Lower leg skin (tissue), 4 donors: ENCODE data around the gene STAB1. TPM values are rescaled to one million over a fixed set of nuclear protein-coding genes. Genes with fewer than 3 reads are reported as not detected.
"Not testable (repeated sequence)": the region's sequence is repeated elsewhere in the genome, so short reads cannot be mapped to it uniquely, and the experiment has no call there.

Experiments
- DNase-seq, 2 donors: peaks; one replicate each; pipeline ENCODE4 v3.0.0-alpha.2; 2019; ENCODE audit warnings: low spot score in 2 of 2
- H3K4me3 ChIP-seq: fragments of 200-600 bp; sonication (generic); 2 replicates; pipeline ENCODE4 v1.5.1; 2017; ENCODE audit warnings: mild to moderate bottlenecking, low read depth; ENCODE audit not compliant: poor library complexity, severe bottlenecking
- POLR2A ChIP-seq, 2 donors: fragments of 450-650 bp; IDR thresholded peaks; one replicate each; pipeline ENCODE4 v1.6.1; 2016 to 2017; ENCODE audit warnings: antibody characterized with exemption in 2 of 2, mild to moderate bottlenecking in 1 of 2, moderate library complexity in 1 of 2
- WGBS, 2 donors: methylation state at CpG; one replicate each; pipeline ENCODE4 v1.1.5; 2018; 5-methylcytosine and 5-hydroxymethylcytosine counted together
- intact Hi-C: fragments of 100-400 bp; cut with DNase I; formaldehyde crosslinking; loops from one replicate; pipeline ENCODE4 v1.15.0; 2023; ENCODE audit warnings: low total_unique reads
- total RNA-seq, 4 donors: library from RNA; depleted of rRNA; stranded (reverse); fragments of >200 nt; gene quantifications; one replicate each; pipeline ENCODE4 v1.1.0, GENCODE V29; 2016
- TF ChIP-seq, protein P1 (sequence below), 3 donors: fragments of 450-650 bp; IDR thresholded peaks; one replicate each; pipeline ENCODE4 v1.5.1; 2016; ENCODE audit warnings: antibody characterized with exemption in 3 of 3, mild to moderate bottlenecking in 3 of 3, moderate library complexity in 2 of 3

Gene STAB1
- total RNA-seq, 4 donors from 2014 or later: 10.1 to 23.9 (median 12.1) TPM

DNA sequence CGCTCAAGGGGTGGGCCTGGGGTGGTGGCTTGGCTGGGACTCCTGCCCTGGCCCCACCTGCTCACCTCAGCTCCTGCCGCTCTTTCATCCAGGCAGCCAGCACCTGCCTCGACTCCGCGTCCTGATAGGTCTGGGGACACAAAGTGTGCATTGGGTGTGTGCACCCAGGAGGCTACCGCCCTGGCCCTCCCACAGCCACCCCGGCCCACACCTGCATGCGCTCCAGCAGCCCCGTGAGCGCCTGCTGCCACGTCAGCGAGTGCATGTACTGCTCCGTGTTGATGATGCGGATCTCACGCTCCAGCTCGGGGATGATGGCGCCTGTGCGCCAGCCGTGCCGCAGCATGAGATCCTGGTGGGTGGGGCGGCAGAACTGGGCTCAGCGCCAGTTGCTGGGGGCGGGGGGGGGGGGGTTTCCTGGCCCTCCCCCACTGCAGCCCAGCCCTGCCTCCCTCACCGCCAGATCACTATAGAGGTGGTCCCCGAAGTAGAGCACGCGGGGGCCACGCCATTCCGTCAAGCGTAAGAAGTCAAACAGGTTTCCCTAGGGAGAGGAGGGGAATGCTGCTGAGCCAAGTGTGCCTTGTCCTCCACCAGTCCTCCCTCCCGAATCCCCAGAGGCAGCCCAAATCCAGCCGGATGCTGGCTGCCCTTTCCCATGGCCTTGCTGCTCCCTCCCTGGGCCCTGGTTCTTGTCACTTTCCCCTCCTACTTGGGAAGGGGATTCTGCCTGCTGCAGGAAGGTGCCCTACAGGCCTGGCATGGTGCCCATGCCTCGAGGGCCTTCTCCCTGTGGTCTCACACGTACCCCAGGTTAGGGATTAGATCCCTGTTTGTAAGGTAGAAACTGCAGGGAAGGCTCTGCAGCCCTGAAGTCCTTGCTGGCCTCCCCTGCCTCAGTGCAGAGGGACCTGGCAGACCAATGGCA lies 29.9 kb downstream of the STAB1 start:
- no peak overlapping the region for H3K4me3 ChIP-seq
- intact Hi-C loops: no loop called here
- TF ChIP-seq, protein P1, sequence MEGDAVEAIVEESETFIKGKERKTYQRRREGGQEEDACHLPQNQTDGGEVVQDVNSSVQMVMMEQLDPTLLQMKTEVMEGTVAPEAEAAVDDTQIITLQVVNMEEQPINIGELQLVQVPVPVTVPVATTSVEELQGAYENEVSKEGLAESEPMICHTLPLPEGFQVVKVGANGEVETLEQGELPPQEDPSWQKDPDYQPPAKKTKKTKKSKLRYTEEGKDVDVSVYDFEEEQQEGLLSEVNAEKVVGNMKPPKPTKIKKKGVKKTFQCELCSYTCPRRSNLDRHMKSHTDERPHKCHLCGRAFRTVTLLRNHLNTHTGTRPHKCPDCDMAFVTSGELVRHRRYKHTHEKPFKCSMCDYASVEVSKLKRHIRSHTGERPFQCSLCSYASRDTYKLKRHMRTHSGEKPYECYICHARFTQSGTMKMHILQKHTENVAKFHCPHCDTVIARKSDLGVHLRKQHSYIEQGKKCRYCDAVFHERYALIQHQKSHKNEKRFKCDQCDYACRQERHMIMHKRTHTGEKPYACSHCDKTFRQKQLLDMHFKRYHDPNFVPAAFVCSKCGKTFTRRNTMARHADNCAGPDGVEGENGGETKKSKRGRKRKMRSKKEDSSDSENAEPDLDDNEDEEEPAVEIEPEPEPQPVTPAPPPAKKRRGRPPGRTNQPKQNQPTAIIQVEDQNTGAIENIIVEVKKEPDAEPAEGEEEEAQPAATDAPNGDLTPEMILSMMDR (IDR thresholded peaks at IDR 0.05): no peak
- no peak for TF ChIP-seq POLR2A (IDR thresholded peaks at IDR 0.05)
- 34 to 53% methylated on average over 28 to 34 of the region's 34 CpGs for WGBS, 2 donors
- DNase-seq: peak in 1 of 2 donors; percentile 88

DNA sequence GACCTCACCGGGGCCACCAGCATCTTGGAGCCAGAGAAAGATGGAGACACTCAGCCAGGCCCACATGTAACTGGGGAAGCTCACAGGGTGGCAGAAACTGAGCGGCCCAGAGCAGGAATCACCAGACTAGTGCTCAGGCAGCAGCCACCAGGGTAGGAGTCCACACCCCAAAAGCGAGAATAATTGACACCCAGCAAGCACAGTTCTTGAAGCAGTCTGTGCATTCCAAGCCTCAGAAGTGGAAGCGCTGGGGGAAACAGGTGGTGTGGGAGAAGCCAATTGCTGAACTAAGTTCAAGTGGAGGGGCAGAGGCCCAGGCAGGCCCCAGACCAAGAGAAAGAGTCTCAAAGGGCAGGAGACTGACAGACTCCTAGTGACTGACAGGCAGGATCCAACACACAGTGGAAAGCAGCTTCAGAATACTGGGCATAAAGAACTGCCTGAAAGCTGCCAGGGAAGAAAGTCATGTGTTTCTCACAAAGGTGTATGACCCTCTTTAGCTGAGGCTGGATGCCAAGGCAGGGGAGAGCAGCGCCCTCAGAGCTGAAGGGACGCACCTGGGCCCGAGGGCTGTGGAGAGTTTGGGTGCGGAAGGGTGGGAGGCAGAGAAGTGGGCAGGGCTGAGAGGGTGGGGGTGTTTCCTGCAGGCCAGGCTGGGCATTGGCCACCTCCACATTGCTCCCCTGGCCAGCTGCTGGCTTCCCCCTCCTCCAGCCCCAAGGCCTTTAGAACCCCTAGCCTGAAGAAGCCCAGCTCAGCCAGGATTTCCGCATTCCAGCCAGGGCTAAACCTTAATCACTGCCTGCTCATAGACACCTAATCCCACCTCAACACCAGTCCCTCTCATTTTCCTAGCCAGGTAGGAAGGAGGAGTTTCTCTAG lies 30.8 kb downstream of the STAB1 start:
- intact Hi-C loops: no loop called here
- H3K4me3 ChIP-seq: no peak overlapping the region
- 68 to 73% methylated on average over 8 to 9 of the region's 9 CpGs for WGBS, 2 donors
- DNase-seq: peak in 1 of 2 donors; percentile 83
- TF ChIP-seq, protein P1 (IDR thresholded peaks at IDR 0.05): no peak
- no peak for TF ChIP-seq POLR2A (IDR thresholded peaks at IDR 0.05)

DNA sequence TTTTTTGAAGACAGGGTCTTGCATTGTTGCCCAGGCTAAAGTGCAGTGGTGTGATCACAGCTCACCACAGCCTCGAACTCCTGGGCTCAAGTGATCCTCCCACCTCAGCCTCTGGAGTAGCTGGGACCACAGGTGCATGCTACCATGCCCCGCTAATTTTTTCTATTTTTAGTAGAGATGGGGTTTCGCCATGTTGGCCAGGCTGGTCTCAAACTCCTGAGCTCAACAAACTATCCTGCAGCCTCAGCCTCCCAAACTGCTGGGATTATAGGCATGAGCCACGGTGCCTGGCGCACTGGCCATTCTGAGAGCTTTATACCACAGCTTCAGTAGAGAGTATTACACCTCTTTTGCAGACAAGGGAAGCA lies 31.5 kb downstream of the STAB1 start:
- WGBS, 2 donors: 90 to 97% methylated on average over 5 of the region's 5 CpGs
- DNase-seq: peak in 1 of 2 donors; percentile 74
- intact Hi-C loops, H3K4me3 ChIP-seq: not testable (repeated sequence)

DNA sequence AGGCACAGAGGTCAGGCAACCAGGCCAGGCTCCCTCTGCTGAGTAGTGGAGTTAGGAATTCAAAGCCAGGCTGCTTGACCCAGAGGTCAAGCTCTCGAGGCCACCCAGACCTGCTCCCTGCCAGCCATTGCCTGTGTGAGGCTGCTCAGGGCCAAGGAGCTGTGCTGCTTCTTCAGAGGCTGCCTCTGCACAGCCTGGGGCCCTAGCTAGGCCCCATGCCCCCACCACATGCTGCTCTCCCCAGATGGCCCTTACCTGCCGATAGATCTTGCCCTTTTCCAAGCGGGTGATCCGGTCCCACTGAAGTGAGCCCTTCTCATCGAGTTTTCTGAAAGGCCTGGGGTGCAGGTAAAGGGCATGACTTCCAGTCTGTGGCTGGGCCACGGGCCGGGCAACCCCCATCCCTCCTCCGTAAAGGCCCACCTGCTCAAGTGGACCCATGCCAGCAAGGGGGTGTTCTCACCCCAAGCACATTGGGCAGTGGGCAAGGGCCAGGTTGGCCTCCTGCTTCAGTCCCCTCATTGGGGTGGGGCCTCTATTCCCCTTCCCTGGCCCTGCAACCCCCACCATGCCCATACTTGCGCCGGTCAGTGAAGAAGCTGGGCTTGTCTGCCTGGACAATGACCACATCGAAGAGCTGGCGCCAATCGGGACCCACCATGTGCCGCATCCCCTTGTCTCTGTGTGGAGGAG lies 32.0 kb downstream of the STAB1 start:
- intact Hi-C loops: no loop called here
- H3K4me3 ChIP-seq: no peak overlapping the region
- 93 to 95% methylated on average over 12 to 14 of the region's 14 CpGs for WGBS, 2 donors
- no peak for TF ChIP-seq POLR2A (IDR thresholded peaks at IDR 0.05)
- TF ChIP-seq, protein P1 (IDR thresholded peaks at IDR 0.05): no peak
- DNase-seq: peak in 1 of 2 donors; percentile 83

DNA sequence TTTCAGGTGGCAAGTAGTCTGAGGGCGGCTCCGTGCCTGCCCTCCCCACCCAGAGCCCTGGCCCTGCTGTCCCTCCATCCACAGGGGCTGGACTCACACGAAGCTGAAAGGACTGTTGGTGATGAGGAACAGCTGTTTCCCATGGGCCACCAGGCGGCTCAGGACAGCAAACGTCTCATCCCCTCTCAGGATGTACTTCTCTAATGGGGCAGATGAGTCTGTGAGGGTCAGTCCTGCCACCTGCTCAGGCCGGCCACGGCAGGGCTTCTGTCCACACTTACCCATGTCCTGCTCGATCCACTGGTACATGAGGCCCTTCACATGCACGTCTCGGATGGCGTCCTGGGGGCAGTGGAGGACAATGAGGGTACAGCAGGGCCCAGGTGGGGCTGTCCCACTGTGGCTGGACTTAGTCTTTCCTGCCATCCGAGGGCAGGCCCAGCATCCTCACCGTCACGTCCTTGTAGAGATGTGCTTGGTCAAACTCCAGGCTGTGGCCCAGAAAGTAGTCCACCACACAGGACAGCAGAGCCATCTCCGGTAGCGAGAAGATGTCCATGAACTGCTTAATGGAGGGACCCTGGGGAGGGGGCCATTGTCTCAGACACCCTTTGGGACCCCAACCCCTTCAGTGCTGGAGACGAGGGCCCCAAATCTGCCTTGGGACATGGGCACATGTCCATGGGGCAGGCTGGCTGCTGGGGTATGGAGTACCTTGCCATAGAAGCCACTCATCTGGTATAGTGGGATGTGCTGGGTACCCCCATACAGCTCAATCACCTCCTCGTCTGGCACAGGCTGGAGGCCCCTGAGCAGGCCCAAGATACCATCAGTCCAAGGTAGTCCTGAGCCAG lies 32.8 kb downstream of the STAB1 start:
- intact Hi-C loops: no loop called here
- 88 to 91% methylated on average over 15 to 18 of the region's 18 CpGs for WGBS, 2 donors
- peak in 1 of 2 donors; percentile 74 for DNase-seq
- no peak overlapping the region for H3K4me3 ChIP-seq
- TF ChIP-seq, protein P1 (IDR thresholded peaks at IDR 0.05): no peak
- TF ChIP-seq POLR2A (IDR thresholded peaks at IDR 0.05): no peak
